Cardiac muscle cell (in vitro differentiated cells and primary cell): ENCODE results near the gene SULT1A2. TPM values are rescaled to one million over a fixed set of nuclear protein-coding genes. Genes with fewer than 3 reads are reported as not detected.
"Not testable (repeated sequence)": the region's sequence is repeated elsewhere in the genome, so short reads cannot be mapped to it uniquely, and the experiment has no call there.

Experiments
- DNase-seq, 2 donors: peaks; one replicate each; pipeline versions ENCODE4 v3.0.0 to v3.0.0-alpha.2; 2010 to 2017; ENCODE audit warnings: low read depth in 1 of 2, low spot score in 1 of 2
- H3K27ac ChIP-seq: fragments of 200-600 bp; sonication (generic); 2 replicates; pipeline ENCODE4 v1.5.1; 2016
- H3K27me3 ChIP-seq: fragments of 200-600 bp; sonication (generic); 2 replicates; pipeline ENCODE4 v1.6.0; 2016; ENCODE audit warnings: control low read depth
- H3K36me3 ChIP-seq: fragments of 200-600 bp; sonication (generic); 2 replicates; pipeline ENCODE4 v1.5.1; 2016; ENCODE audit warnings: control low read depth
- H3K4me1 ChIP-seq: fragments of 200-600 bp; sonication (generic); 2 replicates; pipeline ENCODE4 v1.8.1; 2017; ENCODE audit warnings: low read depth, mild to moderate bottlenecking, mixed run types
- H3K4me3 ChIP-seq: fragments of 200-600 bp; sonication (generic); 2 replicates; pipeline ENCODE4 v1.5.1; 2016; ENCODE audit warnings: mild to moderate bottlenecking
- H3K9me3 ChIP-seq: fragments of 200-600 bp; sonication (generic); 2 replicates; pipeline ENCODE4 v1.5.1; 2017; ENCODE audit warnings: low read depth, mild to moderate bottlenecking, control low read depth
- polyA plus RNA-seq: library from polyadenylated mRNA; unstranded; fragments of >200 nt; fragmentation: Nextera tagmentation; extraction: Ambion mirVana; gene quantifications from 2 replicates; pipeline ENCODE4 v1.2.1, GENCODE V29; 2016
- total RNA-seq: library from RNA; depleted of rRNA; stranded (reverse); fragments of >200 nt; gene quantifications from 2 replicates; pipeline ENCODE4 v1.2.3, GENCODE V29; 2016
- TF ChIP-seq, protein P1 (sequence below): IDR thresholded peaks from 2 replicates; pipeline ENCODE4 v1.5.1; 2012; ENCODE audit warnings: low read depth, mild to moderate bottlenecking, low read length

SULT1A2 gene
- total and polyA plus RNA-seq, 2 experiments from 2014 or later = 0.83 to 1.6 TPM

- DNase-seq = no peak
- Histone ChIP-seq H3K9me3 (no peaks in the 10 kb centered on the region), H3K4me3 (no peak overlapping the region), H3K27me3 (no peaks in the 10 kb centered on the region), H3K36me3 (no peaks in the 10 kb centered on the region), H3K27ac (no peak overlapping the region), H3K4me1 (peaks cover 13% of the 10 kb centered on the region)
- TF ChIP-seq, protein P1, sequence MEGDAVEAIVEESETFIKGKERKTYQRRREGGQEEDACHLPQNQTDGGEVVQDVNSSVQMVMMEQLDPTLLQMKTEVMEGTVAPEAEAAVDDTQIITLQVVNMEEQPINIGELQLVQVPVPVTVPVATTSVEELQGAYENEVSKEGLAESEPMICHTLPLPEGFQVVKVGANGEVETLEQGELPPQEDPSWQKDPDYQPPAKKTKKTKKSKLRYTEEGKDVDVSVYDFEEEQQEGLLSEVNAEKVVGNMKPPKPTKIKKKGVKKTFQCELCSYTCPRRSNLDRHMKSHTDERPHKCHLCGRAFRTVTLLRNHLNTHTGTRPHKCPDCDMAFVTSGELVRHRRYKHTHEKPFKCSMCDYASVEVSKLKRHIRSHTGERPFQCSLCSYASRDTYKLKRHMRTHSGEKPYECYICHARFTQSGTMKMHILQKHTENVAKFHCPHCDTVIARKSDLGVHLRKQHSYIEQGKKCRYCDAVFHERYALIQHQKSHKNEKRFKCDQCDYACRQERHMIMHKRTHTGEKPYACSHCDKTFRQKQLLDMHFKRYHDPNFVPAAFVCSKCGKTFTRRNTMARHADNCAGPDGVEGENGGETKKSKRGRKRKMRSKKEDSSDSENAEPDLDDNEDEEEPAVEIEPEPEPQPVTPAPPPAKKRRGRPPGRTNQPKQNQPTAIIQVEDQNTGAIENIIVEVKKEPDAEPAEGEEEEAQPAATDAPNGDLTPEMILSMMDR = no peak
Measured at GRCh38 chr16:28606291-28607115, 9.7 kb upstream of the SULT1A2 start.

DNA sequence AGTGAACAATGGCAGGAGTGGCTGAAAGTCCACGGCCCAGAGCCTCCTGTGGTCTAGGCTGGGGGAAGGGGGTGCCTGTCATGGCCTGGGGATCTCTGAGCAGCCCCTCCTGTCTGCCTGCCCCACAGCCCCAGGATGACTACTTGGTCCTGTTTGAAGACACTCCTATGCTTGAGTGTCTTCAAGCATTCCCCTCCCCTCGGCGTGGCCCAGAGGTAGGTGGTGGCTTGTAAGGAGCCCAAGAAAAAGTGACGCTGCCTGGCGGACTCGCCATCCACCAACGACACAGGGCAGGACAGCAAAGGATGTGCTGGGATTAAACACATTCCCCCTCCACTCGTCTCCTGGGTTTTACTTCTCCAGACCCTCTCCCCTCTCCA, 7.3 kb upstream of the SULT1A2 start:
- TF ChIP-seq, protein P1 = no peak
- no peaks in the 10 kb centered on the region for H3K4me1 ChIP-seq
- H3K27me3 ChIP-seq = no peaks in the 10 kb centered on the region
- no peak overlapping the region for H3K4me3 ChIP-seq
- no peaks in the 10 kb centered on the region for H3K9me3 ChIP-seq
- DNase-seq = no peak
- H3K27ac ChIP-seq = no peak overlapping the region
- no peaks in the 10 kb centered on the region for H3K36me3 ChIP-seq

- Histone ChIP-seq H3K27me3 (no peaks in the 10 kb centered on the region), H3K9me3 (no peaks in the 10 kb centered on the region), H3K36me3 (no peaks in the 10 kb centered on the region), H3K4me1 (no peaks in the 10 kb centered on the region), H3K27ac (no peak overlapping the region), H3K4me3 (no peak overlapping the region)
- TF ChIP-seq, protein P1 = no peak
- DNase-seq = no peak
Measured at GRCh38 chr16:28603381-28604185, 6.7 kb upstream of the SULT1A2 start.

DNA sequence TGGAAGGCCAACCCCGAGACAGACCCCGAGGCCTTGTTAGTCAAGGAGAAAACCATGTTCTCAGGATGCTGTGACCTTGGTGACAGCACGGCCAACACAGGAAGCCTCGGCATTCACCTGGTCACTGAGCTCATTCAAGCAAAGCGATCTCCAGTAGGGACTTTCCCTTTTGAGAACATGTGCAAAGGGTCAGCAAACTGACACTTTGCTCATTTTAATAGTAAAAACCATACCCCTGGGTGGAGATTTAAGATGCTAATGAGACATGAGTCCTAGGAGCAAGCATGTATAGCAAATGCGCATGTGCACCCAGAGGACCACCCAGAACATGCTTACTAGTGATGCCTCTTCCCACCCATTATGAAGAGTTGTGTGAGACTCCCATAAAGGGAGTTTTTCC, 5.7 kb upstream of the SULT1A2 start:
- peaks cover 7% of the 10 kb centered on the region for H3K4me1 ChIP-seq
- H3K27me3 ChIP-seq = no peaks in the 10 kb centered on the region
- no peaks in the 10 kb centered on the region for H3K36me3 ChIP-seq
- no peak overlapping the region for H3K4me3 ChIP-seq
- no peak for DNase-seq
- H3K9me3 ChIP-seq = no peaks in the 10 kb centered on the region
- no peak overlapping the region for H3K27ac ChIP-seq
- TF ChIP-seq, protein P1 = no peak

DNA sequence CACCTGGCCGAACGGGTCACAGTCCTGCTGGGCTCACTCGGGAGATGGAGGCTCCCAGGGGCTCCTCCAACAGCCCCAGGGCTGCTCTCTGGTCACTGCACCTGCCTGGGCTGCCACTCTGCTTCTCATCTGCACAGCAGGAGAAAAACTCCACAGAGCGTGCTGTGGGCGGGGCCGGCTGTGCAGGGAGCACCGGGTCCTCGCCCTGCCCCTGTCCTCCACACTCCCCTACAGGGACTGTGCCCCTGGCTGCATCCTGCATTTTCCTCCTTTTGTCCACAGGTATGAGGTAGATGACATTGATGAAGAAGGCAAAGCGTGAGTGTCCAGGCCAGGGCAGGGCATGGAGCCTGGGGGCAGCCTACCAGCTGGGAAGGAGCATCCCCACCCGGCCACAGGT, 5.2 kb upstream of the SULT1A2 start:
- H3K27ac ChIP-seq, H3K36me3 ChIP-seq, H3K4me3 ChIP-seq, H3K27me3 ChIP-seq, H3K9me3 ChIP-seq, DNase-seq: not testable (repeated sequence)
- peaks cover 12% of the 10 kb centered on the region for H3K4me1 ChIP-seq

DNA sequence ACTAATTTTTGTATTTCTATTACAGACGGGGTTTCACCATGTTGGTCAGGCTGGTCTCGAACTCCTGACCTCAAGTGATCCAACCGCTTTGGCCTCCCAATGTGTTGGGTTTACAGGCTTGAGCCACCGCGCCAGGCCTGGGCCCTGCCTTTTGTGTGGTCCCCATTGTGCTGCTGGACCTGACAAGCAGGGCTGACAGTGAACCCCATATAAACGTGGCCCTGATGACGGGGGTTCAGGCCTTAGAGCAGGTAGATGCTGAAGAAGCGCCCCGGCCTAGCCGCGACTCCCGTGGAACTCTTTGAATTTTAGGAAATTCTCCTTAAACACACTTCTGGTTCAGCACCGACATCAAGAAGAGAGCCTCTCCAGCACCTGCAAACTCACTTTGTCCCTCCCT, 4.7 kb upstream of the SULT1A2 start:
- H3K27me3 ChIP-seq, H3K27ac ChIP-seq, H3K36me3 ChIP-seq, H3K9me3 ChIP-seq, DNase-seq, H3K4me3 ChIP-seq: not testable (repeated sequence)
- peaks cover 17% of the 10 kb centered on the region for H3K4me1 ChIP-seq

- not testable (repeated sequence) for DNase-seq, H3K4me3 ChIP-seq
- H3K4me1 ChIP-seq = peaks cover 19% of the 10 kb centered on the region
Measured at GRCh38 chr16:28600965-28601364, 4.1 kb upstream of the SULT1A2 start.

DNA sequence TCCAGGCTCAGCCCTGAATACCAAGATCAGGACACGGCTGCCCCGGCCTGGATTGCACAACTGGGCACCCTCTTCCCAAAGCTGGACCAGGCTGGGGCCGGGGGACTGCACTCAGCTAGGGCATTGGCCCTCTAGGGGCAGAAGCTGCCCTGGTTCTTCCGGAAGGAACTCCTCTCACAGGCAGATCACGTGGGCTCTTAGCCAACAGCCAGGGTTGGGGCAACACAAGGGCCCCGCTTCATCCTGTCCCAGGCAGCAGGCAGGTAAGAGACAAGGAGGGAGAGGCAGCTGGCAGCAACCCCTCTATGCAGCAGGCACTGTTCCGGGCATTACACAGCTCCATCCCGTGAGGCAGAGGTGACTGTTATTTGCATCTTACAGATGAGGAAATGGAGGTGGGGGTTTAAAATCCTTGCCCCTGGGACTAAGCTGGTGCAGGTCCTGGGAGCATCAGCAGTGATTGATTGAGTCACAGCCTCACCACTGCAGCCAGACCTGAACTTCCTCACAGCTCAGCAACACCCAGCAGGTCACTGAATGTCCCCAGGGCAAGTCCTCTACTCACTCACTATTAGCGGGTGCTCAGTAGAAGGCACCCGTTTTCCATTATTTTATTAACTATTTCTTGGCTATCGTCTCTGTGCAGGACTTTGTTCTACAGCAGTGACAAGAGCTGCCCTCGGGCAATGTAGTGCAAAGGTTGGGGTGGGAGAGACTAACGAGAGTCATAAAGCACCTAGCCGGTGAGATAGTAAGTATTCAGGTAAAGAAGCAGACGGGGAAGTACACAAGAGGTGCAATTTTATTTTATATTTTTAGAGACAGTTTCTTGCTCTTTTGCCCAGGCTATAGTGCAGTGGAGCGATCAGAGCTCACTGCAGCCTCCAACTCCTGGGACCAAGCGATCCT, 2.8 kb upstream of the SULT1A2 start:
- H3K27ac ChIP-seq, H3K27me3 ChIP-seq, H3K36me3 ChIP-seq, H3K4me3 ChIP-seq, DNase-seq, H3K9me3 ChIP-seq: not testable (repeated sequence)
- peaks cover 19% of the 10 kb centered on the region for H3K4me1 ChIP-seq

More at GRCh38 chr16:28600965-28601364, 4.1 kb upstream of the SULT1A2 start:
- not testable (repeated sequence) for H3K27me3 ChIP-seq, H3K9me3 ChIP-seq, H3K27ac ChIP-seq, H3K36me3 ChIP-seq
